HG02763 (cell line): Measurements from ENCODE around the gene BACH2.
"Not testable (repeated sequence)": the region's sequence is repeated elsewhere in the genome, so short reads cannot be mapped to it uniquely, and the experiment has no call there.

Experiments used
- ATAC-seq: cut with Tn5 transposase; IDR thresholded peaks from one replicate; pipeline ENCODE4 v1.9.1; 2021; ENCODE audit warnings: mild to moderate bottlenecking, moderate library complexity; ENCODE audit not compliant: unreplicated experiment

Gene BACH2

GRCh38 chr6:89927791-89928550 is 368.7 kb downstream of the BACH2 start:
- no peak for ATAC-seq

- no peak for ATAC-seq
Observed at GRCh38 chr6:89927264-89927663, 369.4 kb downstream of the BACH2 start.

DNA sequence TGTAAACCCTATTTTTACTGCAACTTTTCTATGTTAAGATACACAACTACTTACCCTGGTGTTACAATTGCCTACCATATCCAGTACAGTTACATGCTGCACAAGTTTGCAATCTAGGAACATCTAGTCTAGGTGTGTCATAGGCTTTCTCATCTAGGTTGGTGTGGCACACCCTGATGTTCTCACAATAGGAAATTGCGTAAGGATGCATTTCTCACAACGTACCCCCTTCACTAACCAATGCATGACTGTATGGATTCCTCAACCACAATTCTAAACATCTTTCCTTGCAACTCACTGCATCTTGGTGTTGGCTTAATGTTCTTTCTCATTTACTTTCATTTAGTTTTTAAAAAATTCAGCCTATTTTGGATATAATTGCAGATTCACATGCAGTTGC is 370.8 kb downstream of the BACH2 start:
- no peak for ATAC-seq

DNA sequence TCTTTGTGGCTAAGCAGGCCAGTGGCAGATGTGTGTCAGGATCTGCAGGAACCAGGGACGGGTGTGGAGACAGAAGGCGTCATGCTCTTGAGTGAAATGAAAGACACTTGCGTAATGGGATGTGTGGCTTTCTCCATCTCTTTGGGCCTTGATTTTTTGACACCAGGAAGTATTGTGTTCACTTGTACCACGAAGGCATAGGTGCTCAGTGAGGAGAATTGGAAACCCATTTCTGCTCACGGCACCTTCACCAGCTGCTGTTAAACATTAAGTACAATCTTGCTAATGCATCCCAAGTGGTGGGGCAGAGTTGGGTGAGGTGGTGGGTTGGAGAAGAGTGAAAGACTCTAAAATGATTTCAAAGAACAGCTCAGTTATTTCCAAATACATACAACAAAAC is 372.4 kb downstream of the BACH2 start:
- ATAC-seq: no peak

- ATAC-seq: no peak
Observed at GRCh38 chr6:89921691-89922090, 375.0 kb downstream of the BACH2 start.

DNA sequence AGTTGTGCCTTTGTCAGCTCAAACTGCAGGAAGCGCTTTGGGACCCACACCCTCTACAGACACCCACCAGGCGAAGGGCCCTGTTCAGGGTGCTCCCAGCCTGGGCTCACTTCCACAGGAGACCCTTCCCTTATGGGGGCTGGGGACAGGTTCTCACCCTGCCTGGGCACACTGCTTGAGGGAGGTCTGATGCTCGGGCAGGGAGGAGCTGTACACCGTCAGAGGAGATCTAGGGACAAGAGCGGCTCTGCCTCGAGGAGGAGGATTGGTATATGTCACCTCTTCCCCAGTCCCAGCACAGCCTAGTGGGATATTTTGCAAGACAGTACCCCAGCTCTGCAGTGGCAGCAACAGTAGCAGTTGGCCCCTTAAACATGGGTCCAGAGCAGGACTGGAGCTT is 375.4 kb downstream of the BACH2 start:
- ATAC-seq: no peak

DNA sequence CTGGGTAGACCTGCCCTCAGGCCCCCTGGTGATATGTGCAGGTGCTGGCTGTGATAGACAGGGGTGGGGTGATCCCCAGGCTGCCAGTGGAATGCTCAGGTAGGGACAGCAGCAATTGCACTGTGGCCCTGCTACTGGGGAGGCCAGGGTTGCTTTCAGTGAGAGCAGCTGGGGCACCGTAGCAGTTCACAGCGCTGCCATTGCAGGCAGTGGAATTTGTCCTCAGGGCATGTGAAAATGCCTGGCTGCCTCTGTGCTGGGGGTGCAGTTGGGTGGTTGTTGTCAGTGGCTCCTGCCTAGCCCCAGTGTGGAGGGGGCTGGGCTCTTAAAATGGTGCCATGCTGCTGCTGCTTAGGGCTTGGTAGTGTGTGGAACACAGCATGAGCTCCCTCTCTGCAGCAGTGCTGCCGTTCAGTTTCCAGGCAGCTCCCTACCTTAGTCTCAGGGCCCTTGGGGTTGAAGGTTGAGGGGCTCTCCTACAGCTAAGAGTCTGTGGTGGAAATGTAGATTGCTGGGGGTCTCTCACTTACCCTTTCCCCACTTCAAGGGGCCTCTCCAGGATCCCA is 378.8 kb downstream of the BACH2 start:
- no peak for ATAC-seq

DNA sequence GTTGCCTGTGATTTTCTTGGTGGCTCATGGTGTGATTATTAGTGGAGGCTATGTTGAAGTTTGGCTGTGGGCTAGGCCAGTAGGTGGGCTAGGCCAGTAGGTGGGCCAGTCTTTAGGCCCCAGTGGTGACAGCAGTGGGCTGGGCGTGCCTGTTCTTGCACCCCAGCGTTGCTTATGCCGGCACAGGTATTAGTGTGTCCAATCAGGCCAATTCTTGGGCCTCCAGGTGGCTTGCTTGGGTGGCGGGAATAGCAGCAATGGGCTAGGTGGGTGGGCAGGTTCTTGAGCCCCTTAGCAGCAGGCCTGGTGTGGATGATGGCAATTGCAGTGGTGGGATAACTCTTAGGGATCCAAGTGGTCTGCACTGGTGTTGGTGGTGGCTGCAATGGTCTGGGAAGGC is 379.4 kb downstream of the BACH2 start:
- ATAC-seq: no peak

GRCh38 chr6:89916136-89916920 is 380.3 kb downstream of the BACH2 start:
- no peak for ATAC-seq

GRCh38 chr6:89910902-89911240 is 385.8 kb downstream of the BACH2 start:
- ATAC-seq: no peak

GRCh38 chr6:89910001-89910901 is 386.4 kb downstream of the BACH2 start:
- ATAC-seq: not testable (repeated sequence)

- ATAC-seq: no peak
Observed at GRCh38 chr6:89895276-89895874, 401.3 kb downstream of the BACH2 start.

DNA sequence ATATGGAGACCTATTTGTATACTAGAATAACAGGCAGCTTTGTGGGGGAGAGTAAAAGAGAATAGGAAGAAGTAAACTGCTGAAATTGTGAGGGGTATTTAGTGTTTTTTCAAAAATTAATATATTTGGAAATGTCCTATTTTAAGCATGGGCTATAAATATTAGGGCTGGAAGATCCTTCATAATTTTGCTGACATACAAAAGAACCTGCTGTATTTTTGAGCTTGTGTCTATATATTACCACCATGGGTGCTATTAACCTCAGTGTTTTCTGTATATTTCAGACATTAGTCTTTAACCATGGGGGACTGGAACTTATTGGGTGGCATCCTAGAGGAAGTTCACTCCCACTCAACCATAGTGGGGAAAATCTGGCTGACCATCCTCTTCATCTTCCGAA is 402.5 kb downstream of the BACH2 start, which contains the start of gene GJA10:
Gene GJA10 (plus strand): TSS at position 301 of the 400 bp plus-strand sequence. CDS start 0 bp downstream, at position 301.
- ATAC-seq: no peak

DNA sequence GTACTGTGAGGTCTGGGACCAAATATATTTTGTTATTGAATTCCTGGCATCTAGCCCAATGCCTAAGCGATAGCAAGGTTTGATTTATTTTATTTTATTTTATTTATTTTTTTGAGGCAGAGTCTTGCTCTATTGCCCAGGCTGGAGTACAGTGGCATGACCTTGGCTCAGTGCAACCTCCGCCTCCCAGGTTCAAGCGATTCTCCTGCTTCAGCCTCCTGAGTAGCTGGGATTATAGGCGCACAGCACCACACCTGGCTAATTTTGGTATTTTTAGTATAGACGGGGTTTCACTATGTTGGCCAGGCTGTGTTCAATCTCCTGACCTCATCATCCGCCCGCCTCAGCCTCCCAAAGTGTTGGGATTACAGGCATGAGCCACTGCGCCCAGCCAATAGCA is 404.1 kb downstream of the BACH2 start:
- ATAC-seq: not testable (repeated sequence)

GRCh38 chr6:89890845-89891528 is 405.7 kb downstream of the BACH2 start:
- not testable (repeated sequence) for ATAC-seq

DNA sequence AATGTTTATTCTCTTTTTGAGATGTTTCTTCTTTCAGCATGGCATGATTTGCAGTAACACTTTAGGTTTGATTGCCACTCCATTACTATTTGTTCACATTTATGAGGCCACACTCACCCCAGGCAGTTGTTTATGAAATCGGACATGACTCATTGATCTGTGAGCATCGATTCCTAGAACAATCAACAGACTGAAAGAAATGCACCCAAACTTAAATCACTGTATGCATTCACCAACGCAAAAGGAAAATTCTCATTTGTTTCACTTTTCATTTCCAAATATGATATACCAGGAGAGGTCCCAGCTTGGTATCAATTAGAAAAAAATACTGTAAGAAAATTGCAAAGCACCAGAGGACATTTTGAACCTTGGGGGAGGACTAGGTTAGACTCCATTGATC is 407.8 kb downstream of the BACH2 start:
- no peak for ATAC-seq

- ATAC-seq: no peak
Observed at GRCh38 chr6:89888138-89888514, 408.5 kb downstream of the BACH2 start.

DNA sequence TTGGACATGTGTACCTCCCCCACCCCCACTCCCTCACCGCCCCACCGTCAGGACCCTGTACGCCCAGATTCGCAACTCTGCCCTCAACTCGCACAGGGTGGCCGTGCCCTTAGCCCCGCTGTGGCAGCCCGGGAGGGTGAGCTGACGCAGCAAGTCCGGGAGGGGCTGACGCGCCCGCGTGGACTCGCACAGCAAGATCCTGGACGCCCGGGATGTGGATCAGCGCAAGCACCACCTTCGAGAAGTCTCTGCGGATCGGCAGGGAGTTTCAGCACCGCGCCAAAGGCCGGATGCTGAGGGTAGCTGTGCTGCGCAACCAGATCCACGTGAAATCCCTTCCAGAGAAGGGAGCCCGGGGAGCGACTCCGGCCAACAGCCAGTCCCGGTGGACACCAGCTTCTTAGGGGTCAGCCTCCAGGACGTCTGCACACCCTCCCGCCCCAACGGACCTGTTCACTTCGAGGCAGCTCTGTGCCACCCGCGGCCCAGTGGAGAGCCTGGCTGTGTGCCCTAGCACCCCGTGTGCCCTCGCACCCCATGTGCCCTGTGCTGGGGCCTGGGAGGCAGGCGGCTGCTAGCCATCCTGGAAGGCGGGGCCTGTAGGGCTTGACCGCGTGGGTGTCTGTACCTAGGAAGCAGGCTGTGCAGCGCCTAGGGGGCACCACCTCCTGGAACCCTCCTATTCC is 409.0 kb downstream of the BACH2 start:
- ATAC-seq: no peak

- ATAC-seq: no peak
Observed at GRCh38 chr6:89886378-89887120, 410.1 kb downstream of the BACH2 start.
